ENCODE measurements around the gene SPRYD3.
"Not testable (repeated sequence)": the region's sequence is repeated elsewhere in the genome, so short reads cannot be mapped to it uniquely, and the experiment has no call there.

The SPRYD3 gene

DNA sequence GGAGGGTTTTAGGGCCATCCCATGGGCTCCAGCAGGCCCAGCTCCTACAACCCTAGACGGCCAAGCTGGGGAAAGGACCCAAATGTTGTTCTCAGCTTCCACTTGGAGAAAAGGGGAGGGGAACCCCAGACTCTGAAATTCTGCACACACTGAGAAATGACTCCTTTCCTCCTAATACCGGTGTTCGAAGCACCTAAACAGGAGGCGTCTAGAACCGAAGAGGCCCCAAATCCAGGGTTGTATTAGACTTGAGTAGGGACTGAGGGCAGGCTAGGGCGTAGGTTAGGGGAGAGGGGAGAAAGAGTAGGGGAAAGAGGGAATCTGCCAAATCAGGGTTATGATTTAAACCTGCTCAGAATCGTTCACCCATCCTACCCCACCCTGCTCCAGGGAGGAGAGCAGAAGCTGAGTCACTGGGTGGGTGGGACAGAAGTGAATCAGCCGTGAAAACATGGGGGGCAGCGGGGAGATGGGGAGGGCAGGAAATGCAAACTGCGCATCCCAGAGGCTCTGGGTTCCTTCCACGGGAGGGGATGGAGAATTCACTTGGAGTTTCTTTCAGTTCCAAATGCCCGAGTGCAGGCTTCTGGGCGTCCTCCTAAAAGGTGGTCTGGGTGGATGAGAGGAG, 19.3 kb upstream of the SPRYD3 start:
- Histone ChIP-seq H3K36me3 (ENCODE audit: control insufficient read depth, insufficient read depth, low read length) (no peaks in the 10 kb centered on the region), H3K9ac (ENCODE audit: low read length) (no peak overlapping the region), H3K27me3 (ENCODE audit: control insufficient read depth, insufficient read depth, low read length) (no peaks in the 10 kb centered on the region), H3K27ac (ENCODE audit: low read depth, low read length) (peak overlapping the region; percentile 76), H3K4me3 (ENCODE audit: low read length) (peak overlapping the region; percentile 77), H3K4me1 (ENCODE audit: control insufficient read depth, insufficient read depth, low read length) (peaks cover 6% of the 10 kb centered on the region)

DNA sequence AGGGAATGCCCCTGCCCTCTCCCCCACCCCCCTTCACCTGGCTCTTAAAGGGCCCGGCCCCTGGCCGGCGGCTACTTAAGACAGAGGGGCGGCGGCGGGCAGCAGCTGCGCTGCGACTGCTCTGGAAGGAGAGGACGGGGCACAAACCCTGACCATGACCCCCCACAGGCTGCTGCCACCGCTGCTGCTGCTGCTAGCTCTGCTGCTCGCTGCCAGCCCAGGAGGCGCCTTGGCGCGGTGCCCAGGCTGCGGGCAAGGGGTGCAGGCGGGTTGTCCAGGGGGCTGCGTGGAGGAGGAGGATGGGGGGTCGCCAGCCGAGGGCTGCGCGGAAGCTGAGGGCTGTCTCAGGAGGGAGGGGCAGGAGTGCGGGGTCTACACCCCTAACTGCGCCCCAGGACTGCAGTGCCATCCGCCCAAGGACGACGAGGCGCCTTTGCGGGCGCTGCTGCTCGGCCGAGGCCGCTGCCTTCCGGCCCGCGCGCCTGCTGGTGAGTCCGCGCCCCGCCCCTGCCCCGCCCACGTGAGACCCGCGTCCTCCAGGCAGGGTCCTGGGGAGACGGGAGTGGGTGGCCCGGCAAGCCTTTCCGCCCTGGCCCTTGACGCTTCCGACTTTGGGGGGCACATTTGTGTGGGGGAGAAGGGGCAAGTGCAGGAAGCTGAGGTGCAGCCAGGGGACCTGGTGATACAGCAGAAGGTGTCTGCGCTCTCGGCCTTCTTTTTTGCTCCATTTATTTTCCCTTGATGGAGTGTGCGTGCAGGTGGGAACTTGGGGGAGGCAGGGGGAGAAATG, 18.6 kb upstream of the SPRYD3 start, which contains the start of gene IGFBP6:
IGFBP6 (plus strand) TSS at position 104 of the 790 bp plus-strand sequence; CDS start at position 155, 51 bp downstream.
- peak within 1 kb of the TSS; percentile 77 for H3K4me3 ChIP-seq (ENCODE audit: low read length)
- no peaks in the 10 kb centered on the region for H3K36me3 ChIP-seq (ENCODE audit: control insufficient read depth, insufficient read depth, low read length)
- H3K27me3 ChIP-seq (ENCODE audit: control insufficient read depth, insufficient read depth, low read length) = no peaks in the 10 kb centered on the region
- H3K27ac ChIP-seq (ENCODE audit: low read depth, low read length) = peak within 1 kb of the TSS; percentile 76
- H3K9ac ChIP-seq (ENCODE audit: low read length) = peak within 1 kb of the TSS; percentile 22
- H3K4me1 ChIP-seq (ENCODE audit: control insufficient read depth, insufficient read depth, low read length) = peaks cover 6% of the 10 kb centered on the region

DNA sequence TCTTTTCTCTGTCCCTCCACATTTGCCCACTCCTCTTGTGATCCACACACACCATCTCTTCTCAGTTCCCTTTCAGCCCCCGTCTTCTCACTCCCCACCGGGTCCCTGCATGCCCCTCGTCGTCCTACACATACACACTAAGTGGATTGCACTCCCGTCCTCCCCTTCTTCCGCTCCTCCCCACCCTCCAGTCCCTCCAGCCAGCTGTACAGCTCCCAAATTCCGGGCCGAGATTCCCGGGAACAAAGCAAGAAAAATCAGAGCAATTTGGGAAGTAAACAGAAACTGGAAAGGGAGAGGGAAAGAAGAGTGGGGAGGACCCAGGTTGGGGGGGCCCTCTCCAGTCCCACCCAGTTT, 18.0 kb upstream of the SPRYD3 start:
- H3K9ac ChIP-seq (ENCODE audit: low read length) = no peak overlapping the region

DNA sequence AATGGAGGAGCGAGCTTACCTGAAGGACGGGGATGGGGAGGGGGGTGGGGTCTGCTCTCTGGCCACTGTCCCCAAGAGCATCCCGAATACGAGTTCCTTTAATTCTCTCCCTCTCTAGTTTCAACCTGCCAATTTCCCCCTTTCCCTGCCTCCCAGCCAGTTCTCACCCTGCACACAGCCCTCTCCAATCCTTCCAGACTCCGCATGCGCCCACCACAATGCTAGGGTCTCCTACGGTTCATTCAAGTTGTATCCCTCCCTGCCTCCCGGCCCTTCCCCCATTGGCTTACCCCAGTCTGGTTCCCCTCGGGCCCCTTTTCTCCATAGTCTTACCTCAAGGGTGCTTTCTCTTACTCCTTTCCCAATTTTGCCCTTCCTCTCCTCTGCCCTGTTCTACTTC, 17.6 kb upstream of the SPRYD3 start:
- Histone ChIP-seq H3K9ac (ENCODE audit: low read length) (no peak overlapping the region), H3K27me3 (ENCODE audit: control insufficient read depth, insufficient read depth, low read length) (no peaks in the 10 kb centered on the region), H3K27ac (ENCODE audit: low read depth, low read length) (peak overlapping the region; percentile 21), H3K4me3 (ENCODE audit: low read length) (peak overlapping the region; percentile 77), H3K4me1 (ENCODE audit: control insufficient read depth, insufficient read depth, low read length) (peaks cover 6% of the 10 kb centered on the region), H3K36me3 (ENCODE audit: control insufficient read depth, insufficient read depth, low read length) (no peaks in the 10 kb centered on the region)

More for the DNA sequence above, 18.0 kb upstream of the SPRYD3 start:
- Histone ChIP-seq H3K27ac (ENCODE audit: low read depth, low read length) (peak overlapping the region; percentile 67), H3K27me3 (ENCODE audit: control insufficient read depth, insufficient read depth, low read length) (no peaks in the 10 kb centered on the region), H3K36me3 (ENCODE audit: control insufficient read depth, insufficient read depth, low read length) (no peaks in the 10 kb centered on the region), H3K4me1 (ENCODE audit: control insufficient read depth, insufficient read depth, low read length) (peaks cover 6% of the 10 kb centered on the region), H3K4me3 (ENCODE audit: low read length) (peak overlapping the region; percentile 77)

DNA sequence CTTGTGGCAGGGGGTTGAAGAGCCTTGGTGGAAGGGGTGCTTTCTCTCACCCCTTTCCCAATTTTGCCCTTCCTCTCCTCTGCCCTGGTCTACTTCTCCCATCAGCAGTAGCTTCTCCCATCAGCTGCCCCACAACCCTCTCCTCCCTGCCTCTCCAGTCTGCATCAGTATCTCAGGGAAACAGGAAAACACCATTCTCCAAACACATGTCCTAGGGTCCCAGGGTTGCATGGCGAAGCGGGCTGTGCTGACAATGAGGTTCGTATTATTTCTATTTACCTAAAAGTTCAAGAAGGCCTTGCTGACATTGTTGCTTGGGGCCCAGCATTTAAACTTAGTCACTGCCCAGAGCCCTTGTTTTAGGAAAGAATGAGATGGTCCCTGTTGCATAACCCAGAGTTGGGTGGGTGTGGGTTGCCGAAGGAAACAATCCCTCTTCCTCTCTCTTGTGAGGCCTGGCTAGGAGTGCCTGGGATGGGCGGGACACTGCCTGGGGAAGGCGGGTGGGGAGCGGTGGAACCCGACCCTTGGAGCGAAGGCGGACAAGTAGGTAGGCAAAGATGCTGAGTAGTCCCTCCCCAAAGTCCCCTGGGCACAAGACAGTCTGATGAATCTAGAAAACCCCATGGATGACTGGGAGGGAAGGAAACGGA, 17.0 kb upstream of the SPRYD3 start:
- H3K4me3 ChIP-seq (ENCODE audit: low read length) = no peak overlapping the region
- peak overlapping the region; percentile 41 for H3K27ac ChIP-seq (ENCODE audit: low read depth, low read length)

DNA sequence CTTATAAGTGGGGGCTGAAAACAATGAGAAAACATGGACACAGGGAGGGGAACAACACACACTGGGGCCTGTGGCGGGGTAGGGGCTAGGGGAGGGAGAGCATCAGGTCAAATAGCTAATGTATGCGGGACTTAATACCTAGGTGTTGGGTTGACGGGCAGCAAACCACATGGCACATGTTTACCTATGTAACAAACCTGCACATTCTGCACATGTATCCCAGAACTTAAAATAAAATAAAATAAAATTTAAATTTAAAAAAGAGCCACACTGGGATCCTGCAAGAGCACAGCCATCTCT, 16.4 kb upstream of the SPRYD3 start:
- not testable (repeated sequence) for H3K36me3 ChIP-seq (ENCODE audit: control insufficient read depth, insufficient read depth, low read length); H3K27ac ChIP-seq (ENCODE audit: low read depth, low read length); H3K4me1 ChIP-seq (ENCODE audit: control insufficient read depth, insufficient read depth, low read length); H3K9ac ChIP-seq (ENCODE audit: low read length); H3K4me3 ChIP-seq (ENCODE audit: low read length); H3K27me3 ChIP-seq (ENCODE audit: control insufficient read depth, insufficient read depth, low read length)

More for the DNA sequence above, 17.0 kb upstream of the SPRYD3 start:
- no peaks in the 10 kb centered on the region for H3K27me3 ChIP-seq (ENCODE audit: control insufficient read depth, insufficient read depth, low read length)
- H3K36me3 ChIP-seq (ENCODE audit: control insufficient read depth, insufficient read depth, low read length) = no peaks in the 10 kb centered on the region
- no peak overlapping the region for H3K9ac ChIP-seq (ENCODE audit: low read length)
- peaks cover 6% of the 10 kb centered on the region for H3K4me1 ChIP-seq (ENCODE audit: control insufficient read depth, insufficient read depth, low read length)

DNA sequence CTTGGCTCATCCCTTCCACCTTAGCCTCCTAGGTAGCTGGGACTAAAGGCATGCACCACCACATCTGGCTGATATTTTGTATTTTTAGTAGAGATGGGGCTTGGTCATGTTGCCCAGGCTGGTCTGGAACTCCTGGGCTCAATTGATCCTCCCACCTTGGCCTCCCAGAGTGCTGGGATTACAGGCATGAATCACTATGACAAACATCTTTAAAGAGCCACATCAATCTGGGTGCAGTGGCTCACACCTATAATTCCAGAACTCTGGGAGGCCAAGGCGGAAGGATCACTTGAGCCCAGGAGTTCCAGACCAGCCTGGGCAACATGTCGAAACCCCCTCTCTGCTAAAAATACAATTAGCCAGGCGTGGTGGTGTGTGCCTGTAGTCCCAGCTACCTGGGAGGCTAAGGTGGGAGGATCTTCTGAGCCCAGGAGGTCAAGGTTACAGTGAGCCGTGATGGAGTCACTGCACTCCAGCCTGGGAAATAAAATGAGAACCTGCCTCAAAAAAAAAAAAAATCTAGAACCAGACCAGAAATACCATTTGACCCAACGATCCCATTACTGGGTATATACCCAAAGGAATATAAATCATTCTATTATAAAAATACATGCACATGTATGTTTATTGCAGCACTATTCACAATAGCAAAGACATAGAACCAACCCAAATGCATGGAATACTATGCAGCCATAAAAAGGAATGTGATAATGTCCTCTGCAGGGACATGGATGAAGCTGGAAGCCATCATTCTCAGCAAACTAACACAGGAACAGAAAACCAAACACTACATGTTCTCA, 15.8 kb upstream of the SPRYD3 start:
- H3K9ac ChIP-seq (ENCODE audit: low read length); H3K36me3 ChIP-seq (ENCODE audit: control insufficient read depth, insufficient read depth, low read length); H3K27me3 ChIP-seq (ENCODE audit: control insufficient read depth, insufficient read depth, low read length); H3K4me3 ChIP-seq (ENCODE audit: low read length); H3K4me1 ChIP-seq (ENCODE audit: control insufficient read depth, insufficient read depth, low read length); H3K27ac ChIP-seq (ENCODE audit: low read depth, low read length): not testable (repeated sequence)

DNA sequence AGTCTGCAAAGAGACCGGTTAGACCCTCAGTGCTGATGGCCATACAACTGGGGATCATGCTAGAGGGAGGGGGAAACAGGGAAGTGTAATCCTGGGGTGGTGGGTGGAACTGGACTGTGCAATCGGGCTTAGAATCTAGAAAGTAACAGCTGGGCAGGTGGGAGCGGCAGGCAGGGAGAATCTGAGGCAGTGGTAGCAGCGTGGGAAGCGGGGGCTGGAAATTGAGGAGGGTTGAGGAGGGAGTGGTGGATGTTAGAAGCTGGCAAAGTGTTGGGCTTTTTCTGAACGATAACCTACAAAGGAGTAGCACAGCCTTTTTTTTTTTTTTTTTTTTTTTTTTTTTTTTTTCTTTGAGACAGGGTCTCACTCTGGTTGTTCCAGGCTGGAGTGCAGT, 15.2 kb upstream of the SPRYD3 start:
- Histone ChIP-seq H3K4me1 (ENCODE audit: control insufficient read depth, insufficient read depth, low read length) (peaks cover 6% of the 10 kb centered on the region), H3K27ac (ENCODE audit: low read depth, low read length) (no peak overlapping the region)

DNA sequence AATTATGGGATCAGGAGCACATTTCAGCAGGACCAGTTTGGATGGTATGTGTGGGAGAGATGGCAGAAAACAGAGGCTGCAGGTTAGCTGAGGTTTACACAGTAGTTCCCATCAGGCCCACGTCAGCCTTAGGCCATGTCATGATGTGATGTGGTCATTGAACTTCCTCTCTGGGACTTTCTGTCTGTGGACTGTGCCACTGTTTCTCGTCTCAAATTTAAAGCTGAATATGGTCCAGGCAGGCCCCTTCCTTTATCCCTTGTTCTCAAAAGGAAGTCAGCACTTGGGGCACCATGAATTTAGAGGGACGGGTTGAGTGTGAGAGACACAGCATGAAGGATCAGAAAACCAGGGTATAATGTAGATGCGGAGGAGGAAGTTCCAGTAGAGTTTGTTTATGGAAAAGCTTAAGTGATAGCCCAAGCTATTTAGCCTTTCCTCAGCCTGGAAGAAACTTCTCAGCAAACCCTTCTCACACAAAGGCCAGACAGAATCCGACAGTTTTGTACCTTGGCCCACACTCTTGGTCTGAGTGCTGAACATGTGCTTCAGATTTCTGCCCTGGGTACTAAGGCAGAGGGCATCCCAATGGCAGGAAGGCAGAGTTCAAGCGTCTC, 14.7 kb upstream of the SPRYD3 start:
- Histone ChIP-seq H3K36me3 (ENCODE audit: control insufficient read depth, insufficient read depth, low read length) (no peaks in the 10 kb centered on the region), H3K9ac (ENCODE audit: low read length) (no peak overlapping the region), H3K27ac (ENCODE audit: low read depth, low read length) (no peak overlapping the region), H3K27me3 (ENCODE audit: control insufficient read depth, insufficient read depth, low read length) (no peaks in the 10 kb centered on the region), H3K4me3 (ENCODE audit: low read length) (no peak overlapping the region), H3K4me1 (ENCODE audit: control insufficient read depth, insufficient read depth, low read length) (peaks cover under 1% of the 10 kb centered on the region)

More for the DNA sequence above, 15.2 kb upstream of the SPRYD3 start:
- H3K4me3 ChIP-seq (ENCODE audit: low read length) = no peak overlapping the region
- H3K36me3 ChIP-seq (ENCODE audit: control insufficient read depth, insufficient read depth, low read length) = no peaks in the 10 kb centered on the region
- no peak overlapping the region for H3K9ac ChIP-seq (ENCODE audit: low read length)
- no peaks in the 10 kb centered on the region for H3K27me3 ChIP-seq (ENCODE audit: control insufficient read depth, insufficient read depth, low read length)

DNA sequence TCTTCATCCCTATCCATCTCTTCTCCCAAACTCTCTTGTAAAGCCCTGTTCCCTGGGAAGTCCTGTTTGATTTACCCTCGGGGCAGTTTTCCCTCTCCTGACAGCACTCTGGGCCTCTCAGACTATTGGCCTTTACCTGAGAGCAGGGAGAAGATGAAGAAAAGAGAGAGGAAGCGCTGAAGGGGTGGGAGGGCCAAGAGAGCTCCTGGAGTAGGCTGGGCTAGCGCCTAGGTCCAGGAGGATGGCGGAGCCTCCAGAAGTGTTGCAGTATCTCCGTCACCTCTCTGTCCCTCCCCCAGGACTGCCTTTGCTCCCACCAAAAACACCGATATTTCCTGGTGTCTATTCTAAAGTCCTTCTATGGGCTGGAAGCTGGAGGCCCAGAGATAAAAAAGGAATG, 12.6 kb upstream of the SPRYD3 start:
- no peak overlapping the region for H3K9ac ChIP-seq (ENCODE audit: low read length)
- H3K4me1 ChIP-seq (ENCODE audit: control insufficient read depth, insufficient read depth, low read length) = no peaks in the 10 kb centered on the region
- H3K4me3 ChIP-seq (ENCODE audit: low read length) = no peak overlapping the region
- no peaks in the 10 kb centered on the region for H3K27me3 ChIP-seq (ENCODE audit: control insufficient read depth, insufficient read depth, low read length)
- H3K36me3 ChIP-seq (ENCODE audit: control insufficient read depth, insufficient read depth, low read length) = no peaks in the 10 kb centered on the region
- no peak overlapping the region for H3K27ac ChIP-seq (ENCODE audit: low read depth, low read length)

DNA sequence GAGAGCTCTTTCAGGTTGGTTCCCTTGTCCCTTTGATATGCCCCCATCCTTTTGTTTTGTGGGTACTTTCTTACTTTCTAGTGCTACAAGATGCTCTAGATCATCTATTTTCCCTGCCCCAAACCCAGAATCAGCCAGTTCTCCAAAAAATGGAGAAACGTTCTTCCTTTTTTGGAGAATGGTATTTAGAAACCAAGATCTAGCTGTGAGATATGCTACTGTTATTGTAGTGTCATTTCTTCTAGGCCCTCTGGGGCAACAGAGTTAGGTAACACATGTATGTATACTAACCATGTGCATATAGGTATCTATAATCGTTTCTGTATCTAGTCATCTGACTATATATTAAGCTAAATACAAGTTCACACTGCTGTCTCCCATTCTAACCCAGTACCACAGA, 11.4 kb upstream of the SPRYD3 start:
- no peaks in the 10 kb centered on the region for H3K36me3 ChIP-seq (ENCODE audit: control insufficient read depth, insufficient read depth, low read length)
- H3K9ac ChIP-seq (ENCODE audit: low read length) = no peak overlapping the region
- no peak overlapping the region for H3K4me3 ChIP-seq (ENCODE audit: low read length)
- H3K4me1 ChIP-seq (ENCODE audit: control insufficient read depth, insufficient read depth, low read length) = no peaks in the 10 kb centered on the region
- no peak overlapping the region for H3K27ac ChIP-seq (ENCODE audit: low read depth, low read length)
- no peaks in the 10 kb centered on the region for H3K27me3 ChIP-seq (ENCODE audit: control insufficient read depth, insufficient read depth, low read length)

DNA sequence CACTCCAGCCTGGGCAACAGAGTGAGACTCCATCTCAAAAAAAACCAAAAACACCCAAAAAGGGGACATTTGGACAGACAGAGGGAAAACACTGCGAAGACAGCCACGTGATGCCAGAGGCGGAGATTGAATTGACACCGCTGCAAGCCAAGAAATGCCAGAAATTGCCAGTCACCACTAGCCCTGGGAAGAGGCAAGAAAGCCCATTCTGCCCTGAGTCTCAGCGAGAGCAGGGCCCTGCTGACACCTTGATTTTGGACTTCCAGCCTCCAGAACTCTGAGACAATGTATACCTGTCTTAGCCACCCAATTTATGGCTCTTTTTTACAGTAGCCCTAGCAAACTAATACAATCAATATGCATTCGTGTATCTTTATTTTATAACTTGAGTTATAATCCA, 10.9 kb upstream of the SPRYD3 start:
- no peaks in the 10 kb centered on the region for H3K36me3 ChIP-seq (ENCODE audit: control insufficient read depth, insufficient read depth, low read length)
- no peak overlapping the region for H3K9ac ChIP-seq (ENCODE audit: low read length)
- H3K4me1 ChIP-seq (ENCODE audit: control insufficient read depth, insufficient read depth, low read length) = no peaks in the 10 kb centered on the region
- H3K4me3 ChIP-seq (ENCODE audit: low read length) = no peak overlapping the region
- H3K27ac ChIP-seq (ENCODE audit: low read depth, low read length) = no peak overlapping the region
- no peaks in the 10 kb centered on the region for H3K27me3 ChIP-seq (ENCODE audit: control insufficient read depth, insufficient read depth, low read length)

All from rectal smooth muscle tissue (tissue), 1 donor.